Caco-2 (cell line): ENCODE measurements around the gene IGFBP1. TPM values are rescaled to one million over a fixed set of nuclear protein-coding genes. Genes with fewer than 3 reads are reported as not detected.
A peak's percentile ranks its signal among the peaks of the same experiment; 100 is the strongest.

Experiments
- BruUV-seq: library from RNA; stranded (reverse); fragments of 400-500 nt; replicated peaks from 2 replicates; lab custom pipeline; 2021; lab: Mats Ljungman, UMichigan
- CTCF ChIA-PET: fragments of 300-600 bp; sonication (Branson Sonifier 250); formaldehyde crosslinking; loops from one replicate; lab custom pipeline; 2022; ENCODE audit warnings: antibody characterized with exemption; lab: Charles Lee
- POLR2A ChIA-PET: fragments of 300-600 bp; sonication (Branson Sonifier 250); formaldehyde crosslinking; loops from one replicate; lab custom pipeline; 2022; ENCODE audit warnings: antibody characterized with exemption; lab: Charles Lee
- DNase-seq, 2 experiments: peaks; one replicate each; pipeline versions ENCODE4 v3.0.0 to v3.0.0-alpha.2; 2020 to 2022
- H3K27me3 ChIP-seq: replicated peaks from 2 replicates; pipeline ENCODE4 v1.6.0; 2011; ENCODE audit warnings: low read length; ENCODE audit not compliant: control insufficient read depth, insufficient read depth
- H3K36me3 ChIP-seq: 2 replicates; pipeline ENCODE4 v1.5.1; 2011; ENCODE audit warnings: low read length; ENCODE audit not compliant: control insufficient read depth, insufficient read depth
- H3K4me1 ChIP-seq: fragments of 250-450 bp; sonication (Bioruptor Pico); 2 replicates; pipeline ENCODE4 v1.5.1; 2020; ENCODE audit warnings: mild to moderate bottlenecking
- H3K4me3 ChIP-seq: 2 replicates; pipeline ENCODE4 v1.5.1; 2011; ENCODE audit warnings: low read depth, mild to moderate bottlenecking, control low read depth, low read length
- H3K9me3 ChIP-seq: fragments of 250-450 bp; sonication (Bioruptor Pico); 2 replicates; pipeline ENCODE4 v1.5.1; 2020; ENCODE audit warnings: mild to moderate bottlenecking, moderate library complexity
- H3K27ac Mint-ChIP-seq: one replicate; pipeline ENCODE4 v1.8.0; 2022; ENCODE audit warnings: mixed read lengths; ENCODE audit not compliant: unreplicated experiment
- H3K27me3 Mint-ChIP-seq: one replicate; pipeline ENCODE4 v1.8.0; 2022; ENCODE audit warnings: mixed read lengths; ENCODE audit not compliant: insufficient read depth, unreplicated experiment
- H3K36me3 Mint-ChIP-seq: one replicate; pipeline ENCODE4 v1.8.0; 2022; ENCODE audit warnings: mild to moderate bottlenecking, mixed read lengths; ENCODE audit not compliant: insufficient read depth, unreplicated experiment
- H3K4me1 Mint-ChIP-seq: one replicate; pipeline ENCODE4 v1.8.0; 2022; ENCODE audit warnings: low read depth, mixed read lengths; ENCODE audit not compliant: unreplicated experiment
- H3K4me3 Mint-ChIP-seq: one replicate; pipeline ENCODE4 v1.8.0; 2022; ENCODE audit warnings: mild to moderate bottlenecking, moderate library complexity, mixed read lengths; ENCODE audit not compliant: unreplicated experiment
- H3K9me3 Mint-ChIP-seq: one replicate; pipeline ENCODE4 v1.8.0; 2022; ENCODE audit warnings: mixed read lengths; ENCODE audit not compliant: unreplicated experiment
- intact Hi-C: fragments of 100-400 bp; cut with micrococcal nuclease; formaldehyde crosslinking; loops from one replicate; pipeline ENCODE4 v1.10.0; 2022; ENCODE audit not compliant: unreplicated experiment
- total RNA-seq: library from RNA; stranded (reverse); gene quantifications from 2 replicates; pipeline ENCODE4 v1.2.3, GENCODE V29; 2022
- TF ChIP-seq, protein P1 (sequence below), 2 experiments: fragments of 200-600 bp in 1 of 2; IDR thresholded peaks; 1 replicate in 1 of 2; 2 replicates in 1 of 2; pipeline versions ENCODE4 v1.5.1 to v1.8.0; 2011 to 2022; ENCODE audit warnings: antibody characterized with exemption in 1 of 2, control low read depth in 1 of 2, inconsistent platforms in 1 of 2, low read depth in 1 of 2, low read length in 1 of 2, mild to moderate bottlenecking in 1 of 2, moderate library complexity in 1 of 2; ENCODE audit not compliant: insufficient read depth in 1 of 2, severe bottlenecking in 1 of 2, unreplicated experiment in 1 of 2

Gene IGFBP1
- total RNA-seq, 1 experiment from 2014 or later = not detected

DNA sequence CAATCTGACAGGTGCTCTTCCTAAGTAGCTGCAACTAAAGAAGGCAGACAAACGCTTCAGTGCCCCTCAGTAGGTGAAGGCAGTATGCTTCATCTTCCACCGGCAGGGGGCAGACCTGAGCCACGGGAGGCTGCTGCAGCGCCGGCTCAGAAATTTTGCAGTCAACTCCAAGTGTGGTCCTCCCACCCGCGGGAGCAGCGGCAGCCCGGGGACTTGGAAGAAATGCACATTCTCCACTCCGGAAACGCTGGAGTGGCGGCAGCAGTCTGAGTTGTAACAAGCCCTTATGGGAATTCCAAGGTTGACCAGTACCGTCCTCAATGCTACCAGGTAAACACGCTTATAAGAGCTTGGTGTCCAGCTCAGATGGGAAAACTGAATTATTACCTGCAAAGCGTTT is 29.4 kb downstream of the IGFBP1 start:
- ChIA-PET CTCF (interaction anchor here (0.5 to 1.5 kb wide), 3 partner anchors 39 to 1189 kb away, joined by 3 to 8 read pairs (median 3); no protein-coding TSS in a partner anchor), POLR2A (no interaction called here)
- intact Hi-C loops = loop anchor here (1.0 to 5.0 kb wide), 4 partner anchors 190 to 1263 kb away; no protein-coding TSS in a partner anchor
- no peaks in the 10 kb centered on the region for H3K36me3 Mint-ChIP-seq
- H3K27me3 Mint-ChIP-seq = peaks cover 23% of the 10 kb centered on the region
- TF ChIP-seq, protein P1, sequence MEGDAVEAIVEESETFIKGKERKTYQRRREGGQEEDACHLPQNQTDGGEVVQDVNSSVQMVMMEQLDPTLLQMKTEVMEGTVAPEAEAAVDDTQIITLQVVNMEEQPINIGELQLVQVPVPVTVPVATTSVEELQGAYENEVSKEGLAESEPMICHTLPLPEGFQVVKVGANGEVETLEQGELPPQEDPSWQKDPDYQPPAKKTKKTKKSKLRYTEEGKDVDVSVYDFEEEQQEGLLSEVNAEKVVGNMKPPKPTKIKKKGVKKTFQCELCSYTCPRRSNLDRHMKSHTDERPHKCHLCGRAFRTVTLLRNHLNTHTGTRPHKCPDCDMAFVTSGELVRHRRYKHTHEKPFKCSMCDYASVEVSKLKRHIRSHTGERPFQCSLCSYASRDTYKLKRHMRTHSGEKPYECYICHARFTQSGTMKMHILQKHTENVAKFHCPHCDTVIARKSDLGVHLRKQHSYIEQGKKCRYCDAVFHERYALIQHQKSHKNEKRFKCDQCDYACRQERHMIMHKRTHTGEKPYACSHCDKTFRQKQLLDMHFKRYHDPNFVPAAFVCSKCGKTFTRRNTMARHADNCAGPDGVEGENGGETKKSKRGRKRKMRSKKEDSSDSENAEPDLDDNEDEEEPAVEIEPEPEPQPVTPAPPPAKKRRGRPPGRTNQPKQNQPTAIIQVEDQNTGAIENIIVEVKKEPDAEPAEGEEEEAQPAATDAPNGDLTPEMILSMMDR (IDR thresholded peaks at IDR 0.05; ENCODE audit: insufficient read depth in 1 of 2, low read depth in 1 of 2, low read length in 1 of 2, severe bottlenecking in 1 of 2, unreplicated experiment in 1 of 2) = peak; percentile 96
- BruUV-seq = no TSS peak
- H3K27me3 ChIP-seq = no peaks in the 10 kb centered on the region; the same call in none of the 2 replicates
- H3K9me3 Mint-ChIP-seq = no peaks in the 10 kb centered on the region
- no peaks in the 10 kb centered on the region for H3K4me1 Mint-ChIP-seq
- no peak overlapping the region for H3K4me3 Mint-ChIP-seq
- H3K4me3 ChIP-seq = no peak overlapping the region
- peak; percentile 62 to 84 for DNase-seq
- peaks cover 5% of the 10 kb centered on the region; the same call in 1 of the 2 replicates for H3K4me1 ChIP-seq
- H3K9me3 ChIP-seq = no peaks in the 10 kb centered on the region
- H3K27ac Mint-ChIP-seq = no peak overlapping the region
- no peaks in the 10 kb centered on the region for H3K36me3 ChIP-seq

DNA sequence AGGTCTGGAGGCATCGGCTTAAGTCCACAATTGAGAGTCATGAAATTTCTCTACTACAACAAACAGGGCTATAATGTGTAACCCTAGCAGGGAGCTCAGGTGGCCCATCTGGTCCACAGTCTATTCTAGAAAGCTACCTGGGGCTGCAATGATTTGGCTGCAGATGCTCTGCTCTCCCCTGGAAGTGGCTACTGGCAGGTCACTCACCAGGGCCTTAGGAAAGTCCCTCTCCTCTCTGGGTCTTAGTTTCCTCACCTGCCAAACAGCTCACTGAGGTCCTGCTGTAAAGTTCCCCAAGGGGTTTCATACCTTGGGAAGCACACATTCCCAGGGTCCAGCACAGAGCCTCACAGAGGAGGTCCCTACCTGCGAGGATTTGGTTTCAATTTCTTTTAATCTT is 30.3 kb downstream of the IGFBP1 start:
- POLR2A ChIA-PET = no interaction called here
- intact Hi-C loops = loop anchor here (5.0 kb wide), 1 partner anchor 189 kb away; no protein-coding TSS in a partner anchor
- CTCF ChIA-PET = interaction anchor here (1.5 kb wide), 1 partner anchor 38 kb away, joined by 3 read pairs; no protein-coding TSS in a partner anchor
- Mint-ChIP-seq H3K9me3 (no peaks in the 10 kb centered on the region), H3K27ac (no peak overlapping the region), H3K4me1 (no peaks in the 10 kb centered on the region), H3K4me3 (no peak overlapping the region), H3K27me3 (peaks cover 25% of the 10 kb centered on the region), H3K36me3 (no peaks in the 10 kb centered on the region)
- no peaks in the 10 kb centered on the region; the same call in none of the 2 replicates for H3K27me3 ChIP-seq
- no peaks in the 10 kb centered on the region for H3K36me3 ChIP-seq
- peaks cover 5% of the 10 kb centered on the region; the same call in 1 of the 2 replicates for H3K4me1 ChIP-seq
- BruUV-seq = no TSS peak
- TF ChIP-seq, protein P1 (IDR thresholded peaks at IDR 0.05; ENCODE audit: insufficient read depth in 1 of 2, low read depth in 1 of 2, low read length in 1 of 2, severe bottlenecking in 1 of 2, unreplicated experiment in 1 of 2) = no peak
- H3K9me3 ChIP-seq = no peaks in the 10 kb centered on the region
- no peak for DNase-seq
- no peak overlapping the region for H3K4me3 ChIP-seq

DNA sequence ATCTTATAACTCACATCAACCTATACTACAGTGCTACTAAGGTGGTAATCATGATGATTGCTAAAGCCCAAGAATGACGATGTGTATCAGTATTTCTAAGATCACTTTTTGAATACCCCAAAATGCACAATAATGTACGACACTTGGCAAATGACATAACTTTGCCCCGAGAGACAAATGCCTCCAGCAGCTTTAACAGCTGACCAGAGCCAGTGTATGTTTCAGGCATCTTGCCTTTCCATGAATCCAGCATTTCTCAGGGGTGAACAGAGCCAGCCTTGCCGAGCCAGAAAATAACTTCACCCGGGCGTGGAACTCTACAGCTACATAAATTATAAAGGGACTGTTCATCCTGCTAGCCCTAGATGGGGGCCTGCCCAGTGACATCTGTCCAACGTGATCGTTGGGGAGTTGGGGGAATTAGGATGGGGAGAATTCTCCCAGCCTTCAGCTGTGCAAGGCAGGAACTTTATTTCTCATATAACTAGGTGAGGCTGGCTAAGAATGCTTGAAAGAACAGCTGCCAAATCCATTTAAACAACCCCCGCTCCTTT is 31.0 kb downstream of the IGFBP1 start:
- POLR2A ChIA-PET = no interaction called here
- H3K4me3 ChIP-seq = no peak overlapping the region
- intact Hi-C loops = loop anchor here (5.0 kb wide), 1 partner anchor 188 kb away; no protein-coding TSS in a partner anchor
- Mint-ChIP-seq H3K4me1 (no peaks in the 10 kb centered on the region), H3K36me3 (no peaks in the 10 kb centered on the region), H3K27ac (no peak overlapping the region), H3K9me3 (no peaks in the 10 kb centered on the region), H3K4me3 (no peak overlapping the region), H3K27me3 (peaks cover 25% of the 10 kb centered on the region)
- H3K27me3 ChIP-seq = no peaks in the 10 kb centered on the region; the same call in none of the 2 replicates
- H3K36me3 ChIP-seq = no peaks in the 10 kb centered on the region
- TF ChIP-seq, protein P1 (IDR thresholded peaks at IDR 0.05; ENCODE audit: insufficient read depth in 1 of 2, low read depth in 1 of 2, low read length in 1 of 2, severe bottlenecking in 1 of 2, unreplicated experiment in 1 of 2) = no peak
- H3K4me1 ChIP-seq = peaks cover 5% of the 10 kb centered on the region; the same call in 1 of the 2 replicates
- no peak for DNase-seq
- CTCF ChIA-PET = no interaction called here
- H3K9me3 ChIP-seq = no peaks in the 10 kb centered on the region
- BruUV-seq = no TSS peak
